ENCODE results near the gene ITGAE. TPM values are rescaled to one million over a fixed set of nuclear protein-coding genes. Genes with fewer than 3 reads are reported as not detected.
A peak's percentile ranks its signal among the peaks of the same experiment; 100 is the strongest.

ITGAE gene
- total RNA-seq, 2 experiments from 2014 or later = 31.8 to 32.4 TPM

DNA sequence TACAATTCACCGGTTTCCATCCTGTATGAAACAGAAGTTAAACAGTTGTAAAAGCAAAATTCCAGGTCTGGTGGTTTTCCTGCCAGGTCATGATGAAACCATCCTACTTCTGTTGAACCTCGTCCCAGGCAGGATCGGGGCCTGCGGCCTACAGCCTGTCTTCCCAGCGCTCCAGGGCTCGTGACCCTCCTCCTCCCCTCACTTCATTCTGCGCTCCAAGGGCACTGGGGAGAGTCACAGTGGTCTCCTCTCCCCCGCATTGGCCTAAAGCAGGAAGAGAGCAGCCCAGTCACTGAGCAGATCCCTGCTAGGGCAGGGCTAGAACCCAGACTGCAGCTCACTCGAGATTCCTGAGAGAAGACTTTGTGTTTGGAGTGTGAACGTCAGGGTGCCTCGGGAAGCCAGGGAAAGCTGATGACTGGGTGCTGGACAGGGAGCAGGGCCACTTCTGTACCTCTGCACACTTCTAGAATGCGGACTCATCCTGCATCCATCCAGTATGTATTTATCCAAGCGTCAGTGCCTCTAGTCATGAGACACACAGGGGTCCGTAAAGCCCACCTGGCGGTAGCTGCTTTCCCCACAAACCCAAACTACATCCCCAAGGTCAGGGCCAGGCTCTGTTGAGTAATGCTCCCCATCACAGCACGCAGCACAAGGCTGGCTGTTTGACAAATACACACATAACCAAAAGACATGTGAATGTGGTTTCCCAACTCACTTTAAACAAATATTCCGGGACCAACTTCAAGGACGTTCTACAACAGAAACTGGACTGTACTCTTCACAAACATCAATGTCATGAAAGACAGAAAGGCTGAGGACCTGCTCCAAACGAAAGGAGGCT is 1.7 kb upstream of the ITGAE start:
- no peak overlapping the region for H3K27ac Mint-ChIP-seq
- TF ChIP-seq, protein P1, sequence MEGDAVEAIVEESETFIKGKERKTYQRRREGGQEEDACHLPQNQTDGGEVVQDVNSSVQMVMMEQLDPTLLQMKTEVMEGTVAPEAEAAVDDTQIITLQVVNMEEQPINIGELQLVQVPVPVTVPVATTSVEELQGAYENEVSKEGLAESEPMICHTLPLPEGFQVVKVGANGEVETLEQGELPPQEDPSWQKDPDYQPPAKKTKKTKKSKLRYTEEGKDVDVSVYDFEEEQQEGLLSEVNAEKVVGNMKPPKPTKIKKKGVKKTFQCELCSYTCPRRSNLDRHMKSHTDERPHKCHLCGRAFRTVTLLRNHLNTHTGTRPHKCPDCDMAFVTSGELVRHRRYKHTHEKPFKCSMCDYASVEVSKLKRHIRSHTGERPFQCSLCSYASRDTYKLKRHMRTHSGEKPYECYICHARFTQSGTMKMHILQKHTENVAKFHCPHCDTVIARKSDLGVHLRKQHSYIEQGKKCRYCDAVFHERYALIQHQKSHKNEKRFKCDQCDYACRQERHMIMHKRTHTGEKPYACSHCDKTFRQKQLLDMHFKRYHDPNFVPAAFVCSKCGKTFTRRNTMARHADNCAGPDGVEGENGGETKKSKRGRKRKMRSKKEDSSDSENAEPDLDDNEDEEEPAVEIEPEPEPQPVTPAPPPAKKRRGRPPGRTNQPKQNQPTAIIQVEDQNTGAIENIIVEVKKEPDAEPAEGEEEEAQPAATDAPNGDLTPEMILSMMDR (IDR thresholded peaks at IDR 0.05) = no peak
- CTCF ChIA-PET = interaction anchor here (4.6 to 6.3 kb wide), 2 partner anchors 42 to 65 kb away, joined by 33 to 38 read pairs; partner anchors contain the start of gene NCBP3

DNA sequence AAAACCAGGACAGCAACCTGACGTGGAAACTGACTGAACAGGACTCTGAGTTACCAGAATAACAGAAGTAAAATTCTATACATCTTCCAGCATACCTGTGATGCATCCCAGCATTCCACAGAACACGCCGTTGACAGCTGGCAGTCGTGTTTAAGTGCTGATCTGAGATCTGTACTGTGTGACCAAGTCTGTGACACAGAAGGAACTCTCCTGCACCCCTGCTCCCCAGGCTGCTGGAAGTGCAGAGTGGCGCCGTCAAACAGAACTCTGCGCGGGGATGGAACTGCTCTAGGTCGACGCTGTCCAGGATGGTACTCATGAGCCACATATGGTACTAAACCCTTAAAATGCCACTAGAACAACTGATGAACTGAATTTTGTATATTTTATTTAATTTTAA is 804 bp upstream of the ITGAE start:
- intact Hi-C loops (cut with micrococcal nuclease) = no loop called here
- no peaks in the 10 kb centered on the region for H3K27me3 Mint-ChIP-seq

More for the DNA sequence above, 1.7 kb upstream of the ITGAE start:
- DNase-seq = no peak
- peaks cover 37% of the 10 kb centered on the region for H3K4me1 Mint-ChIP-seq (ENCODE audit: low read depth)
- ATAC-seq = no peak
- no peak overlapping the region for H3K4me3 Mint-ChIP-seq
- POLR2A ChIA-PET = no interaction called here
- H3K36me3 Mint-ChIP-seq (ENCODE audit: low read depth) = peaks cover 8% of the 10 kb centered on the region
- no peaks in the 10 kb centered on the region for H3K27me3 Mint-ChIP-seq
- intact Hi-C loops (cut with micrococcal nuclease) = no loop called here
- H3K9me3 Mint-ChIP-seq = no peaks in the 10 kb centered on the region

DNA sequence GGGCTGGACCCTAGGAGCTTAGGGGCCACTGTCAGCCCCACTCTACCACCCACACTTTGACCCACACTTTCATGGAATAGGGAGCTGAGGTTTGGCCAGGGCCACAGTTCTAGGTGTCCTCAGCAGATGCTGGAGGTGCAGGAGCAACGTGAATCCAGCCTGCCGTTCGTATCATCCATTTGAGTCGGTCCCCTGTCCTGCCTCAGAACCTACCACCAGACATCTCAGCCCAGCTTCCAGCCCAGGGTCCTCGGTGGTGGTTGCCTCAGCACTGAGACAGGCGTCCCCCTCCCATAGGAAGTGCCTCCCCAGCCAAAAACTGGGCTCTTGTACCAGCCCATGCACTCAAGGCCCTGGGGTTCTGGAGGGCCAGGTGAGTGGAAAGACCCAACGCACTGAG is 359 bp upstream of the ITGAE start:
- intact Hi-C loops (cut with micrococcal nuclease) = no loop called here
- ATAC-seq (no peak), DNase-seq (no peak)
- ChIA-PET POLR2A (interaction anchor here (1.6 kb wide), 1 partner anchor 63 kb away, joined by 5 read pairs; no protein-coding TSS in a partner anchor), CTCF (interaction anchor here (0.9 to 3.2 kb wide), 3 partner anchors 25 to 63 kb away, joined by 4 to 29 read pairs (median 4); no protein-coding TSS in a partner anchor)
- no peaks in the 10 kb centered on the region for H3K9me3 Mint-ChIP-seq
- H3K4me3 Mint-ChIP-seq = no peak overlapping the region
- peaks cover 46% of the 10 kb centered on the region for H3K4me1 Mint-ChIP-seq (ENCODE audit: low read depth)
- TF ChIP-seq, protein P1 (IDR thresholded peaks at IDR 0.05) = no peak
- H3K27me3 Mint-ChIP-seq = no peaks in the 10 kb centered on the region
- H3K27ac Mint-ChIP-seq = no peak overlapping the region
- peaks cover 5% of the 10 kb centered on the region for H3K36me3 Mint-ChIP-seq (ENCODE audit: low read depth)

More for the DNA sequence above, 804 bp upstream of the ITGAE start:
- Mint-ChIP-seq H3K4me1 (ENCODE audit: low read depth) (peaks cover 41% of the 10 kb centered on the region), H3K4me3 (no peak overlapping the region), H3K36me3 (ENCODE audit: low read depth) (peaks cover 5% of the 10 kb centered on the region), H3K9me3 (no peaks in the 10 kb centered on the region), H3K27ac (no peak overlapping the region)
- CTCF ChIA-PET = interaction anchor here (0.9 to 3.2 kb wide), 2 partner anchors 26 to 63 kb away, joined by 4 to 29 read pairs; no protein-coding TSS in a partner anchor
- DNase-seq (no peak), ATAC-seq (no peak)
- POLR2A ChIA-PET = interaction anchor here (1.6 kb wide), 1 partner anchor 64 kb away, joined by 5 read pairs; no protein-coding TSS in a partner anchor
- TF ChIP-seq, protein P1 (IDR thresholded peaks at IDR 0.05) = no peak

GRCh38 chr17:3799181-3799945 is 1.6 kb downstream of the ITGAE start:
- CTCF ChIA-PET = interaction anchor here (1.1 to 3.2 kb wide), 2 partner anchors 28 to 61 kb away, joined by 3 to 29 read pairs; no protein-coding TSS in a partner anchor
- no peaks in the 10 kb centered on the region for H3K9me3 Mint-ChIP-seq
- peaks cover 3% of the 10 kb centered on the region for H3K36me3 Mint-ChIP-seq (ENCODE audit: low read depth)
- peak overlapping the region; percentile 37 for H3K27ac Mint-ChIP-seq
- H3K4me3 Mint-ChIP-seq = peak overlapping the region; percentile 54
- ATAC-seq = no peak
- intact Hi-C loops (cut with micrococcal nuclease) = loop anchor here (5.0 to 10.0 kb wide), 2 partner anchors 37 to 575 kb away; no protein-coding TSS in a partner anchor
- no peak for DNase-seq
- no peaks in the 10 kb centered on the region for H3K27me3 Mint-ChIP-seq
- POLR2A ChIA-PET = interaction anchor here (0.8 to 0.9 kb wide), 2 partner anchors 45 to 157 kb away, joined by 3 read pairs; no protein-coding TSS in a partner anchor
- peaks cover 60% of the 10 kb centered on the region for H3K4me1 Mint-ChIP-seq (ENCODE audit: low read depth)
- TF ChIP-seq, protein P1 (IDR thresholded peaks at IDR 0.05) = no peak

All from activated CD8-positive, alpha-beta T cell treated with anti-CD3 and anti-CD28 coated beads for 36 hours (primary cell).